Endothelial cell of umbilical vein (primary cell): Measurements from ENCODE around the gene AGMAT. TPM values are rescaled to one million over a fixed set of nuclear protein-coding genes. Genes with fewer than 3 reads are reported as not detected.

Experiments
- BruUV-seq: library from RNA; stranded (reverse); fragments of 400-500 nt; replicated peaks from 2 replicates; lab custom pipeline; 2021; lab: Mats Ljungman, UMichigan
- CTCF ChIA-PET: fragments of 300-600, 350-600 bp; sonication (Branson Sonifier 250); formaldehyde crosslinking; loops from one replicate; lab custom pipeline; 2021; ENCODE audit warnings: antibody characterized with exemption, inconsistent platforms; lab: Charles Lee
- POLR2A ChIA-PET: fragments of 300-600, 350-600 bp; sonication (Branson Sonifier 250); formaldehyde crosslinking; loops from one replicate; lab custom pipeline; 2021; ENCODE audit warnings: antibody characterized with exemption, inconsistent platforms; lab: Charles Lee
- DNase-seq: peaks from one replicate; pipeline ENCODE4 v3.0.0-alpha.2; 2011; ENCODE audit warnings: low read depth, low spot score
- FAIRE-seq: peaks from 2 replicates; lab custom pipeline; 2011; peaks lifted over from hg19 to GRCh38; lab: Jason Lieb, UNC
- H2AFZ ChIP-seq: 2 replicates; pipeline ENCODE4 v1.6.0; 2012; ENCODE audit warnings: low read depth, low read length, control low read depth, inconsistent platforms
- H3K27ac ChIP-seq: 2 replicates; pipeline ENCODE4 v1.5.1; 2011; ENCODE audit warnings: low read depth, mild to moderate bottlenecking, control low read depth, low read length, moderate library complexity; ENCODE audit not compliant: insufficient read depth
- H3K27me3 ChIP-seq, 2 experiments: 2 replicates each; pipeline versions ENCODE4 v1.6.0 to v1.6.1; 2011; ENCODE audit warnings: low read length in 2 of 2, mixed read lengths in 1 of 2; ENCODE audit not compliant: control insufficient read depth in 2 of 2, insufficient read depth in 2 of 2
- H3K36me3 ChIP-seq, 2 experiments: 2 replicates in 1 of 2; 3 replicates in 1 of 2; pipeline ENCODE4 v1.5.1; 2011; ENCODE audit warnings: low read length in 2 of 2, mild to moderate bottlenecking in 1 of 2, moderate library complexity in 1 of 2; ENCODE audit not compliant: control insufficient read depth in 2 of 2, insufficient read depth in 2 of 2; ENCODE audit errors: extremely low read depth in 1 of 2
- H3K4me1 ChIP-seq: 3 replicates; pipeline ENCODE4 v1.5.1; 2011; ENCODE audit warnings: mild to moderate bottlenecking, low read length; ENCODE audit not compliant: control insufficient read depth, insufficient read depth; ENCODE audit errors: extremely low read depth
- H3K4me2 ChIP-seq: 2 replicates; pipeline ENCODE4 v1.6.1; 2011; ENCODE audit warnings: low read length, control low read depth, mixed read lengths; ENCODE audit not compliant: insufficient read depth
- H3K4me3 ChIP-seq, 3 experiments: fragments of 200-600 bp in 1 of 3; sonication (generic), shearing (Covaris generic) in 1 of 3; replicated peaks in 1 of 3; 2 replicates each; pipeline ENCODE4 v1.5.1; 2011 to 2016; ENCODE audit warnings: control low read depth in 3 of 3, low read length in 3 of 3, mild to moderate bottlenecking in 2 of 3, inconsistent platforms in 1 of 3, low read depth in 1 of 3, moderate library complexity in 1 of 3; ENCODE audit not compliant: insufficient read depth in 1 of 3
- H3K79me2 ChIP-seq: 2 replicates; pipeline ENCODE4 v1.6.0; 2012; ENCODE audit warnings: low read length, inconsistent platforms; ENCODE audit not compliant: control insufficient read depth, insufficient read depth
- H3K9ac ChIP-seq: replicated peaks from 2 replicates; pipeline ENCODE3; 2011; ENCODE audit warnings: low read length, control low read depth; ENCODE audit not compliant: insufficient read depth; ENCODE audit errors: extremely low read depth
- H3K9me1 ChIP-seq: replicated peaks from 3 replicates; pipeline ENCODE4 v1.6.0; 2011; ENCODE audit warnings: mild to moderate bottlenecking, low read length; ENCODE audit not compliant: control insufficient read depth, insufficient read depth; ENCODE audit errors: extremely low read depth
- H3K9me3 ChIP-seq: replicated peaks from 2 replicates; pipeline ENCODE4 v1.5.1; 2012; ENCODE audit warnings: low read length, inconsistent platforms; ENCODE audit not compliant: control insufficient read depth, insufficient read depth
- H4K20me1 ChIP-seq: replicated peaks from 2 replicates; pipeline ENCODE3; 2011; ENCODE audit warnings: mild to moderate bottlenecking, low read length; ENCODE audit not compliant: control insufficient read depth, insufficient read depth; ENCODE audit errors: extremely low read depth
- EZH2 ChIP-seq: IDR thresholded peaks from 2 replicates; pipeline ENCODE4 v1.6.1; 2012; ENCODE audit warnings: borderline replicate concordance, low read depth, mild to moderate bottlenecking, moderate library complexity, low read length, inconsistent platforms; ENCODE audit not compliant: severe bottlenecking
- FOS ChIP-seq: IDR thresholded peaks from 2 replicates; pipeline ENCODE4 v1.6.1; 2011; ENCODE audit warnings: mild to moderate bottlenecking, low read length, moderate library complexity, borderline replicate concordance; ENCODE audit not compliant: insufficient read depth
- GATA2 ChIP-seq: IDR thresholded peaks from 2 replicates; pipeline ENCODE4 v1.7.0; 2011; ENCODE audit warnings: low read depth, mild to moderate bottlenecking, moderate library complexity, mixed read lengths, low read length; ENCODE audit not compliant: insufficient read length, insufficient read depth
- JUN ChIP-seq: IDR thresholded peaks from 2 replicates; pipeline ENCODE4 v1.6.1; 2011; ENCODE audit warnings: borderline replicate concordance, low read depth; ENCODE audit not compliant: insufficient read length, insufficient read depth
- MAX ChIP-seq: IDR thresholded peaks from 2 replicates; pipeline ENCODE4 v1.6.1; 2011; ENCODE audit not compliant: insufficient read depth, insufficient read length
- MYC ChIP-seq: IDR thresholded peaks from one replicate; pipeline ENCODE4 v1.6.1; 2011; ENCODE audit warnings: mild to moderate bottlenecking, low read depth, low read length
- POLR2A ChIP-seq: IDR thresholded peaks from 2 replicates; pipeline ENCODE4 v1.6.1; 2012; ENCODE audit warnings: low read depth, mild to moderate bottlenecking, control low read depth, low read length
- POLR2AphosphoS5 ChIP-seq: IDR thresholded peaks from 2 replicates; pipeline ENCODE4 v1.6.1; 2012; ENCODE audit warnings: low read depth, mild to moderate bottlenecking, control low read depth, low read length, moderate library complexity; ENCODE audit not compliant: insufficient read depth
- dilution Hi-C: fragments of 300-500 bp; cut with MboI; formaldehyde crosslinking; loops from one replicate; pipeline ENCODE4 v1.15.0; 2019; ENCODE audit warnings: low sequenced_read_pairs; ENCODE audit not compliant: extremely low pct_ligation_motif_present
- intact Hi-C: fragments of 100-400 bp; cut with micrococcal nuclease; formaldehyde crosslinking; loops from one replicate; pipeline ENCODE4 v1.10.0; 2022
- polyA plus RNA-seq, 4 experiments: library from polyadenylated mRNA; depleted of rRNA in 3 of 4; stranded (reverse) in 3 of 4; unstranded in 1 of 4; fragments of >200 nt; gene quantifications; 2 replicates each; pipeline versions ENCODE4 v1.2.1 to v1.2.3, GENCODE V29; 2011 to 2012; ENCODE audit warnings: missing spikeins in 1 of 4
- total RNA-seq: library from RNA; stranded (reverse); gene quantifications from 2 replicates; pipeline ENCODE4 v1.2.3, GENCODE V29; 2021
- TF ChIP-seq, protein P1 (sequence below), 2 donors: IDR thresholded peaks; 1 replicate in 1 of 2; 2 replicates in 1 of 2; pipeline ENCODE4 v1.5.1; 2011; ENCODE audit warnings: low read length in 2 of 2, mild to moderate bottlenecking in 2 of 2, moderate library complexity in 2 of 2, control low read depth in 1 of 2, inconsistent platforms in 1 of 2, low read depth in 1 of 2; ENCODE audit not compliant: insufficient read depth in 1 of 2; ENCODE audit errors: extremely low read depth in 1 of 2

The AGMAT gene
- total and polyA plus RNA-seq, 2 donors (not counting 3 experiments of a cell fraction or from before 2014, with no cell fraction given), result 0.39 to 1.9 TPM

DNA sequence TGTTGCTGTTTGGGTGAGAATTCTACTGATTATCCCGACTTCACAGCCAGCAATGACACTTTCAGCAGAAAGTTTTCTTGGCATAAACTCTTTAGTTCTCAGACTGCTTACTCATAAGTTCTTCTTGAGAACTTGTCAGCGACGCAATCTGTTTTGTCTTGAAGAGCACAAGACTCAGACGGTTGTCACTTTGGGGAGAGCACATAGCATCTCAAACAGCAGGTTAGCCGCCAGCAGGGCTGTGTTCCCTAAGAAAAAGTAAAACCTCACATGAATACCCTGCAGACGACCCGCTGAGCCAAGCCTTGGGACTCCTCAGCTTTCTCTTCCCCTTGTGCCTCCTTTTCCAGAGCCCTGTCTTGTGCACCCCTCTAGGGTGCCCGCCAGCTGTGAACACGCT lies 11.4 kb downstream of the AGMAT start:
- H2AFZ ChIP-seq, result no peak overlapping the region
- H3K4me2 ChIP-seq, result no peak overlapping the region
- no peak overlapping the region for H3K27ac ChIP-seq
- no TSS peak for BruUV-seq
- H3K9me3 ChIP-seq, result no peaks in the 10 kb centered on the region
- TF ChIP-seq POLR2AphosphoS5, result no peak
- TF ChIP-seq, protein P1, sequence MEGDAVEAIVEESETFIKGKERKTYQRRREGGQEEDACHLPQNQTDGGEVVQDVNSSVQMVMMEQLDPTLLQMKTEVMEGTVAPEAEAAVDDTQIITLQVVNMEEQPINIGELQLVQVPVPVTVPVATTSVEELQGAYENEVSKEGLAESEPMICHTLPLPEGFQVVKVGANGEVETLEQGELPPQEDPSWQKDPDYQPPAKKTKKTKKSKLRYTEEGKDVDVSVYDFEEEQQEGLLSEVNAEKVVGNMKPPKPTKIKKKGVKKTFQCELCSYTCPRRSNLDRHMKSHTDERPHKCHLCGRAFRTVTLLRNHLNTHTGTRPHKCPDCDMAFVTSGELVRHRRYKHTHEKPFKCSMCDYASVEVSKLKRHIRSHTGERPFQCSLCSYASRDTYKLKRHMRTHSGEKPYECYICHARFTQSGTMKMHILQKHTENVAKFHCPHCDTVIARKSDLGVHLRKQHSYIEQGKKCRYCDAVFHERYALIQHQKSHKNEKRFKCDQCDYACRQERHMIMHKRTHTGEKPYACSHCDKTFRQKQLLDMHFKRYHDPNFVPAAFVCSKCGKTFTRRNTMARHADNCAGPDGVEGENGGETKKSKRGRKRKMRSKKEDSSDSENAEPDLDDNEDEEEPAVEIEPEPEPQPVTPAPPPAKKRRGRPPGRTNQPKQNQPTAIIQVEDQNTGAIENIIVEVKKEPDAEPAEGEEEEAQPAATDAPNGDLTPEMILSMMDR (IDR thresholded peaks at IDR 0.05; ENCODE audit: extremely low read depth in 1 of 2, insufficient read depth in 1 of 2, low read depth in 1 of 2, low read length in 2 of 2), result no peak
- TF ChIP-seq GATA2, result no peak
- no peak for TF ChIP-seq MYC
- no peak for TF ChIP-seq MAX
- TF ChIP-seq EZH2, result no peak
- TF ChIP-seq POLR2A, result no peak
- no peak for TF ChIP-seq FOS
- no peak for TF ChIP-seq JUN
- FAIRE-seq (no peak), DNase-seq (no peak)
- ChIA-PET POLR2A (no interaction called here), CTCF (no interaction called here)
- H3K27me3 ChIP-seq, result no peaks in the 10 kb centered on the region
- intact Hi-C loops, result no loop called here
- no peak overlapping the region for H3K4me3 ChIP-seq
- dilution Hi-C loops, result no loop called here
- no peak overlapping the region for H3K9ac ChIP-seq
- no peaks in the 10 kb centered on the region for H4K20me1 ChIP-seq
- H3K9me1 ChIP-seq, result no peaks in the 10 kb centered on the region
- peaks cover 2 to 6% of the 10 kb centered on the region in 2 experiments for H3K36me3 ChIP-seq
- H3K79me2 ChIP-seq, result no peaks in the 10 kb centered on the region
- peaks cover 2% of the 10 kb centered on the region for H3K4me1 ChIP-seq
